Measurements from ENCODE around the gene KCNH2. TPM values are rescaled to one million over a fixed set of nuclear protein-coding genes. Genes with fewer than 3 reads are reported as not detected.

The KCNH2 gene
- total RNA-seq, 1 experiment from 2014 or later: 0.84 TPM

DNA sequence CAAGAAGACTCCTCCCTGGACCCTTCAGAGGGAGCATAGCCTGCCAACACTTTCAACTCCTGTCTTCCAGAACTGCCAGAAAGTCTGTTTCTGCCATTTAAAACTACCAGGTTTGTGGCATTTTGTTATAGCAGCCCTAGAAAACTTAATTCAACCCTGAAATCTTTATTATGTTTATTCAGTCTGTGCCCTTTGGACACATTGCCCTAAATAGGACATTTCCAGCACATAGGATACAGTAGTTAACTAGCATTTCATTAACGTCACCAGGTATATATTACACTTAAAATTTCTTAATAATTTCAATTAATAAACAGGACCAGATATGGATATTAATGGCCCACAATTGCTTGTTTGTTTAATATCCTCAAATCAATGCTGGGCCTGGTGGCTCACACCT lies 54.3 kb downstream of the KCNH2 start:
- no peak overlapping the region for H3K4me3 ChIP-seq (ENCODE audit: low read length)
- intact Hi-C loops (cut with micrococcal nuclease): no loop called here
- H3K9me3 ChIP-seq (ENCODE audit: low read length): no peaks in the 10 kb centered on the region
- no TSS peak for BruUV-seq (replicated peaks)
- no peak overlapping the region for H3K4me2 ChIP-seq (ENCODE audit: low read length)
- H3K27me3 ChIP-seq (ENCODE audit: low read length): peaks cover 56% of the 10 kb centered on the region
- H2AFZ ChIP-seq (ENCODE audit: low read length): no peak overlapping the region
- CTCF ChIA-PET: no interaction called here
- DNase-seq (no peak), ATAC-seq (no peak)
- no peaks in the 10 kb centered on the region for H3K9me2 ChIP-seq (replicated peaks; ENCODE audit: low read length)
- no peak overlapping the region for H3K27ac ChIP-seq (ENCODE audit: low read length)
- no peak overlapping the region for H3K9ac ChIP-seq (ENCODE audit: low read length)
- H3K79me2 ChIP-seq (ENCODE audit: low read length): no peaks in the 10 kb centered on the region
- no peaks in the 10 kb centered on the region for H3K36me3 ChIP-seq (ENCODE audit: low read depth, low read length)
- no peaks in the 10 kb centered on the region for H3F3A ChIP-seq (ENCODE audit: low read length, unreplicated experiment)
- H4K20me1 ChIP-seq (ENCODE audit: low read length): no peaks in the 10 kb centered on the region
- TF ChIP-seq CTCF (conservative IDR thresholded peaks at IDR 0.05; ENCODE audit: low read depth, low read length) (no peak), EZH2phosphoT487 (IDR thresholded peaks at IDR 0.05; ENCODE audit: borderline replicate concordance, low read length) (no peak), EZH2 (IDR thresholded peaks at IDR 0.05; ENCODE audit: low read length, unreplicated experiment) (no peak)
- H3K4me1 ChIP-seq (ENCODE audit: insufficient read depth, low read length): no peaks in the 10 kb centered on the region
- POLR2A ChIA-PET (ENCODE audit: unreplicated experiment): no interaction called here

DNA sequence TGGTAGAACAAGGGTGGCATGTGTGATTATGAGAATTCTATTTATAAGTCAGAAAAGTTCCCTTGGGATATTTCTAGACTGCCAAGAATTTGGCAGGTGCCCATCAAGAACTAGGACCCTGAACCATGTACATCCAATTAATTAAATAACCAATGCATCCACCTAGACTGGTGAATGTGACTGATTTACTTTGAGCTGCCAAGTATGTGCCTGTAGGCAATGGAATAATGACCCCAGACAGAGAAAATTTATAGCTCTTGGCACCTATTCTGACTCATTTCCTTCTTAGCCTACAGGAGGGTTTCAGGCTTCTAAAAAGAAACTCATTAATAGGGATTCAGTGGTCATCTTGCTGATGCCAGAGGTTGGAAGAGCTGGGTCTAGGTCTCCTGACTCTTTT lies 54.9 kb downstream of the KCNH2 start:
- no peaks in the 10 kb centered on the region for H3K9me3 ChIP-seq (ENCODE audit: low read length)
- ChIA-PET POLR2A (ENCODE audit: unreplicated experiment) (no interaction called here), CTCF (no interaction called here)
- ATAC-seq (no peak), DNase-seq (peak; percentile 9)
- H3F3A ChIP-seq (ENCODE audit: low read length, unreplicated experiment): no peaks in the 10 kb centered on the region
- no peaks in the 10 kb centered on the region for H4K20me1 ChIP-seq (ENCODE audit: low read length)
- no peak overlapping the region for H3K4me2 ChIP-seq (ENCODE audit: low read length)
- no peaks in the 10 kb centered on the region for H3K9me2 ChIP-seq (replicated peaks; ENCODE audit: low read length)
- no peak overlapping the region for H3K27ac ChIP-seq (ENCODE audit: low read length)
- H3K27me3 ChIP-seq (ENCODE audit: low read length): peaks cover 61% of the 10 kb centered on the region
- H3K36me3 ChIP-seq (ENCODE audit: low read depth, low read length): no peaks in the 10 kb centered on the region
- H3K4me1 ChIP-seq (ENCODE audit: insufficient read depth, low read length): no peaks in the 10 kb centered on the region
- intact Hi-C loops (cut with micrococcal nuclease): no loop called here
- no TSS peak for BruUV-seq (replicated peaks)
- no peak overlapping the region for H2AFZ ChIP-seq (ENCODE audit: low read length)
- no peaks in the 10 kb centered on the region for H3K79me2 ChIP-seq (ENCODE audit: low read length)
- H3K9ac ChIP-seq (ENCODE audit: low read length): no peak overlapping the region
- no peak overlapping the region for H3K4me3 ChIP-seq (ENCODE audit: low read length)
- TF ChIP-seq EZH2 (IDR thresholded peaks at IDR 0.05; ENCODE audit: low read length, unreplicated experiment) (no peak), CTCF (conservative IDR thresholded peaks at IDR 0.05; ENCODE audit: low read depth, low read length) (no peak), EZH2phosphoT487 (IDR thresholded peaks at IDR 0.05; ENCODE audit: borderline replicate concordance, low read length) (no peak)

DNA sequence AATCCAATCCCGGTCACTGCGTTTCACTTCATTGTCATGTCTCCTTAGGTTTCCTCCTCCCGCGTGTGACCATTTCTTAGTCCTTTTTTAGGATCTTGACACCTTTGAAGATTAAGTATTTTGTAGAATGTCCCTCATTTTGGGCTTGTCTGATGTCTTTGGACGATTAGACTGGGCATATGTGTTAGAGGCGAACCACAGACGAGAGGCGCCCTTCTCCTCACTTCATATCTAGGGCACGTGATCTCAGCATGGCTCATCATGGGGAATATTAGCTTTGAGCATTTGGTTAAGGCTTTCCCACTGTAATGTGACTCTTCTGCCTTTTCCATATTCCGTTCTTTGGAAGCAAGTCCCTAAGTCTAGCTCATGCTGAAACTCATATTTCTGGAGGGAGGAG lies 59.0 kb downstream of the KCNH2 start:
- peaks cover 83% of the 10 kb centered on the region for H3K27me3 ChIP-seq (ENCODE audit: low read length)
- ATAC-seq (no peak), DNase-seq (no peak)
- no peaks in the 10 kb centered on the region for H4K20me1 ChIP-seq (ENCODE audit: low read length)
- H3K79me2 ChIP-seq (ENCODE audit: low read length): no peaks in the 10 kb centered on the region
- POLR2A ChIA-PET (ENCODE audit: unreplicated experiment): no interaction called here
- H3K4me2 ChIP-seq (ENCODE audit: low read length): no peak overlapping the region
- no peaks in the 10 kb centered on the region for H3K9me2 ChIP-seq (replicated peaks; ENCODE audit: low read length)
- no peaks in the 10 kb centered on the region for H3K36me3 ChIP-seq (ENCODE audit: low read depth, low read length)
- BruUV-seq (replicated peaks): no TSS peak
- no peak overlapping the region for H3K27ac ChIP-seq (ENCODE audit: low read length)
- H3K4me3 ChIP-seq (ENCODE audit: low read length): no peak overlapping the region
- intact Hi-C loops (cut with micrococcal nuclease): no loop called here
- no peak overlapping the region for H2AFZ ChIP-seq (ENCODE audit: low read length)
- no peaks in the 10 kb centered on the region for H3F3A ChIP-seq (ENCODE audit: low read length, unreplicated experiment)
- H3K4me1 ChIP-seq (ENCODE audit: insufficient read depth, low read length): no peaks in the 10 kb centered on the region
- TF ChIP-seq EZH2phosphoT487 (IDR thresholded peaks at IDR 0.05; ENCODE audit: borderline replicate concordance, low read length) (no peak), CTCF (conservative IDR thresholded peaks at IDR 0.05; ENCODE audit: low read depth, low read length) (no peak), EZH2 (IDR thresholded peaks at IDR 0.05; ENCODE audit: low read length, unreplicated experiment) (no peak)
- H3K9ac ChIP-seq (ENCODE audit: low read length): no peak overlapping the region
- H3K9me3 ChIP-seq (ENCODE audit: low read length): no peaks in the 10 kb centered on the region
- CTCF ChIA-PET: no interaction called here
